ENCODE data around the gene LBR.

The LBR gene

DNA sequence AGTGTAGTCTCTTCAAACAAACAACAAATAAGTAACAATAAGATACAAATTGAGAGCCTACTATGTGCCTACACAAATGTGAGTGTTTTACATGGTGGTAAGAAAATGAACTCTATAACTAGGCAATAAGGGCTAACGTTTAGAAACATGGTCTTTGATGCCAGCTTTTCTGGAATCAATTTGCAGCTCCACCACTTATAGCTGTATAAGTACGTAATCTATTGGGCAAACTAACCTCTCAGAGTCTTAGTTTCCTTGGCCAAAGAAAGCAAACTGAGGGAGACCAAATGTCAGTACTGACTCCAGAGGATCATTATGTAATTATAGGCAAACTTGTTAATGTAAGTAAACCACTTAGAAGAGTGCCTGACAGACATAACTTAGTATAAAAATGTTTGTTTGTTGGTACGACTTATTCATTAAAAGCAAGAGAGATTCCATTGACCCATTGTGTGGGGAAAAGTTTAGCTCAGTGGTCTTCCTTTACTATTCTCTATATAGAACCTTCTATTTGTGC is 59.7 kb downstream of the LBR start:
- Histone ChIP-seq H3K9me2 (replicated peaks; ENCODE audit: insufficient read depth, low read length) (no peaks in the 10 kb centered on the region), H3K27ac (ENCODE audit: low read depth, low read length) (no peak overlapping the region), H3K4me2 (ENCODE audit: low read depth, low read length, poor library complexity, severe bottlenecking) (no peak overlapping the region), H3K4me3 (ENCODE audit: insufficient read depth, low read length, poor library complexity, severe bottlenecking) (no peak overlapping the region), H4K20me1 (ENCODE audit: low read depth, low read length) (no peaks in the 10 kb centered on the region), H3K36me3 (ENCODE audit: low read length) (no peaks in the 10 kb centered on the region), H3K79me2 (ENCODE audit: insufficient read depth, low read length) (no peaks in the 10 kb centered on the region), H3K9ac (ENCODE audit: low read length) (no peak overlapping the region), H3F3A (ENCODE audit: insufficient read depth) (peaks cover 3% of the 10 kb centered on the region; the same call in 1 of the 2 replicates), H3K27me3 (ENCODE audit: low read length) (no peaks in the 10 kb centered on the region), H2AFZ (ENCODE audit: low read depth, low read length, severe bottlenecking) (no peak overlapping the region), H3K9me3 (ENCODE audit: insufficient read depth, low read length) (no peaks in the 10 kb centered on the region)
- no peak for TF ChIP-seq CTCF (IDR thresholded peaks at IDR 0.05; ENCODE audit: insufficient read depth, low read length, poor library complexity, severe bottlenecking)
- TF ChIP-seq EZH2phosphoT487 (conservative IDR thresholded peaks at IDR 0.05; ENCODE audit: low read length), result no peak

DNA sequence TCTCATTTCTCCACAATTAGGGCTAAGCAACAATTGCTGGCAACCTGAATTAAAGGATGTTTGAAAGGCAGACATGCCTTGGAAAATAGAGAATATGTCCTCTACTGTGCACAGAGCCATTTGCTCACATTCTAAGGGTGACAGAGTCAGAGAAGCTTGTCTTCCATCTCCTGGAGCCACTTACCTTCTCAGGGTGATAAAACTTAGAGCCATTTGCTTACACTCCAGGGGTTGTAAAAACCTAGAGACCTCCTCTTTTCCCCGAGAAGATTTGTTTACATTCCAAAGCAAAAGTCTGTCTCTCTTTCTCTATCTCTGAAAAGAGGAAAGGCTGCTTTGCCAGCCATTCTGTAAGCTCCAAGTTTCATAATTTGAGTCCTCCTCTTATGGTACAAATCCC is 61.3 kb downstream of the LBR start:
- no peaks in the 10 kb centered on the region for H3K36me3 ChIP-seq (ENCODE audit: low read length)
- H3K9ac ChIP-seq (ENCODE audit: low read length), result no peak overlapping the region
- no peak overlapping the region for H2AFZ ChIP-seq (ENCODE audit: low read depth, low read length, severe bottlenecking)
- no peak overlapping the region for H3K4me2 ChIP-seq (ENCODE audit: low read depth, low read length, poor library complexity, severe bottlenecking)
- 0 out of 2 replicates have a peak, but pooled peaks cover 3% of the 10 kb centered on the region for H3F3A ChIP-seq (ENCODE audit: insufficient read depth)
- no peaks in the 10 kb centered on the region for H3K9me2 ChIP-seq (replicated peaks; ENCODE audit: insufficient read depth, low read length)
- no peaks in the 10 kb centered on the region for H3K79me2 ChIP-seq (ENCODE audit: insufficient read depth, low read length)
- no peak overlapping the region for H3K27ac ChIP-seq (ENCODE audit: low read depth, low read length)
- TF ChIP-seq CTCF (IDR thresholded peaks at IDR 0.05; ENCODE audit: insufficient read depth, low read length, poor library complexity, severe bottlenecking) (no peak), EZH2phosphoT487 (conservative IDR thresholded peaks at IDR 0.05; ENCODE audit: low read length) (no peak)
- H4K20me1 ChIP-seq (ENCODE audit: low read depth, low read length), result no peaks in the 10 kb centered on the region
- H3K9me3 ChIP-seq (ENCODE audit: insufficient read depth, low read length), result no peaks in the 10 kb centered on the region
- H3K4me3 ChIP-seq (ENCODE audit: insufficient read depth, low read length, poor library complexity, severe bottlenecking), result no peak overlapping the region
- no peaks in the 10 kb centered on the region for H3K27me3 ChIP-seq (ENCODE audit: low read length)

DNA sequence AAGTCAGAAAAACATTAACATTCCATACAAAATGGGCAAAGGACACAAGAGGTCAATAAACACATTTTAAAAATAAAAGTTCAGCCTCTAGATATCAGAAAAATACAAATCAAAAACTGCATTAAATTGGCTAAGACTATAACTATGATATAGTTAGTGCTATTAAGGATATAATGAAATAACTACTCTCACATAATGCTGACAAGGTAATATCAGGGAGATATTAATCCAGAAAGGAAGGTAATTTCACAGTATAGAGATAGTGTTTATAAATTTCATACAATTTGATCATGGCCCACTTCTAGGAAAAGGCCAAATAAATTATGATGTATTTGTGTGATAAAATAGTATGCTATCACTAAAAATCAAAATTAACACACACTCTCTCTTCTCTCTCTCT is 61.8 kb downstream of the LBR start:
- H3K4me3 ChIP-seq (ENCODE audit: insufficient read depth, low read length, poor library complexity, severe bottlenecking), result no peak overlapping the region
- no peaks in the 10 kb centered on the region for H3K9me3 ChIP-seq (ENCODE audit: insufficient read depth, low read length)
- H4K20me1 ChIP-seq (ENCODE audit: low read depth, low read length), result no peaks in the 10 kb centered on the region
- no peak overlapping the region for H3K9ac ChIP-seq (ENCODE audit: low read length)
- H3K9me2 ChIP-seq (replicated peaks; ENCODE audit: insufficient read depth, low read length), result no peaks in the 10 kb centered on the region
- H2AFZ ChIP-seq (ENCODE audit: low read depth, low read length, severe bottlenecking), result no peak overlapping the region
- H3K4me2 ChIP-seq (ENCODE audit: low read depth, low read length, poor library complexity, severe bottlenecking), result no peak overlapping the region
- 0 out of 2 replicates have a peak, but pooled peaks cover 3% of the 10 kb centered on the region for H3F3A ChIP-seq (ENCODE audit: insufficient read depth)
- H3K36me3 ChIP-seq (ENCODE audit: low read length), result no peaks in the 10 kb centered on the region
- no peak overlapping the region for H3K27ac ChIP-seq (ENCODE audit: low read depth, low read length)
- H3K27me3 ChIP-seq (ENCODE audit: low read length), result no peaks in the 10 kb centered on the region
- no peaks in the 10 kb centered on the region for H3K79me2 ChIP-seq (ENCODE audit: insufficient read depth, low read length)
- TF ChIP-seq EZH2phosphoT487 (conservative IDR thresholded peaks at IDR 0.05; ENCODE audit: low read length), result no peak
- no peak for TF ChIP-seq CTCF (IDR thresholded peaks at IDR 0.05; ENCODE audit: insufficient read depth, low read length, poor library complexity, severe bottlenecking)
